Stimulated activated naive CD8-positive, alpha-beta T cell treated with anti-CD3 and anti-CD28 coated beads, Interleukin-15, Interleukin-2, amounts not matched to agents 100 U/mL and 50 U/mL, for 24 hours (primary cell): ENCODE results near the gene AGTRAP.

Experiments used
- ATAC-seq: fragments of 150-1000 bp; cut with Tn5 transposase; one replicate; pipeline ENCODE4 v1.10.0; 2021
- DNase-seq: peaks from one replicate; pipeline ENCODE4 v3.0.0; 2021

The AGTRAP gene

DNA sequence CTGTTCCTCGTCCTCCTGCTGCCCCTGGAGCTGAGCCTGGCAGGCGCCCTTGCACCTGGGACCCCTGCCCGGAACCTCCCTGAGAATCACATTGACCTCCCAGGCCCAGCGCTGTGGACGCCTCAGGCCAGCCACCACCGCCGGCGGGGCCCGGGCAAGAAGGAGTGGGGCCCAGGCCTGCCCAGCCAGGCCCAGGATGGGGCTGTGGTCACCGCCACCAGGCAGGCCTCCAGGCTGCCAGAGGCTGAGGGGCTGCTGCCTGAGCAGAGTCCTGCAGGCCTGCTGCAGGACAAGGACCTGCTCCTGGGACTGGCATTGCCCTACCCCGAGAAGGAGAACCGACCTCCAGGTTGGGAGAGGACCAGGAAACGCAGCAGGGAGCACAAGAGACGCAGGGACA, 29.6 kb upstream of the AGTRAP start:
- no peak for DNase-seq
- ATAC-seq = no peak

GRCh38 chr1:11707621-11708276, 28.2 kb upstream of the AGTRAP start:
- no peak for DNase-seq
- no peak for ATAC-seq

GRCh38 chr1:11708554-11709350, 27.2 kb upstream of the AGTRAP start:
- no peak for ATAC-seq
- no peak for DNase-seq

DNA sequence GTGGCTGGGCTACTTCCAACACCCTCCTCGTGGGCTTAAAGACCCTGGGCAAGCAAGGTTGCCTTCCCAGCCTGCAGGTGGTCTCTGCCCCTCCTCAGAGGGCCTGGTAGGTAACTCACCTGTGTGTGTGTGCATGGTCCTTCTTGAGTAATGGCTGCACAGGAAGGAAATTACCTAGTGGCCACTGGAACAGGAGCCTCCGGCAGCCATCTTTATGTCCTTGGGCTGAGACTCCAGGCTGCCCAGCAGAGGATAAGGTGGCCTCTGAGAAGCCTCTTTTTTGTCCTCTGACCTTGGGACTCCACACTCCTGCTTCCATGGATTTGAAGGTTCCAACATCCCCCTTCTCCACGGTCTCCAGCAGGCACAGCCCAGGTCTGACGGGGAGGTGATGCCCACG, 24.4 kb upstream of the AGTRAP start:
- DNase-seq (no peak), ATAC-seq (no peak)

- no peak for DNase-seq
- ATAC-seq = no peak
Measured at GRCh38 chr1:11712285-11712684, 23.7 kb upstream of the AGTRAP start.

DNA sequence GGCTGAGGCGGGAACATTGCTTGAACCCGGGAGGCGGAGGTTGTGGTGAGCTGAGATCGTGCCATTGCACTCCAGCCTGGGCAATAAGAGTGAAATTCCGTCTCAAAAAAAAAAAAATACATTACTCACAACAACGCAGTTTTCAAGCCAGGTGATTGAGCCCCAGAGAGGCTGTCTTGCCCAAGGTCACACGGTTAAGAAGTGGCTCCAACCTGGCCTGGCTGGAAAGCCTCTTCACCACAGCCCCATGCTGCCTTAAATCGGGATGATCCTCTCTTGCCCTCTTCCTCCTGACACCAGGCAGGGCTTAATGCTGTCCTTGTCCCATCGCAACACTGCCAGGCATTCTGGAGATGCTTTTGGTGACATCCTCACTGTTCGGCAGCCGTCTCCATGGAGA, 22.8 kb upstream of the AGTRAP start:
- ATAC-seq (no peak), DNase-seq (no peak)

GRCh38 chr1:11714831-11715575, 20.9 kb upstream of the AGTRAP start:
- ATAC-seq (no peak), DNase-seq (no peak)

DNA sequence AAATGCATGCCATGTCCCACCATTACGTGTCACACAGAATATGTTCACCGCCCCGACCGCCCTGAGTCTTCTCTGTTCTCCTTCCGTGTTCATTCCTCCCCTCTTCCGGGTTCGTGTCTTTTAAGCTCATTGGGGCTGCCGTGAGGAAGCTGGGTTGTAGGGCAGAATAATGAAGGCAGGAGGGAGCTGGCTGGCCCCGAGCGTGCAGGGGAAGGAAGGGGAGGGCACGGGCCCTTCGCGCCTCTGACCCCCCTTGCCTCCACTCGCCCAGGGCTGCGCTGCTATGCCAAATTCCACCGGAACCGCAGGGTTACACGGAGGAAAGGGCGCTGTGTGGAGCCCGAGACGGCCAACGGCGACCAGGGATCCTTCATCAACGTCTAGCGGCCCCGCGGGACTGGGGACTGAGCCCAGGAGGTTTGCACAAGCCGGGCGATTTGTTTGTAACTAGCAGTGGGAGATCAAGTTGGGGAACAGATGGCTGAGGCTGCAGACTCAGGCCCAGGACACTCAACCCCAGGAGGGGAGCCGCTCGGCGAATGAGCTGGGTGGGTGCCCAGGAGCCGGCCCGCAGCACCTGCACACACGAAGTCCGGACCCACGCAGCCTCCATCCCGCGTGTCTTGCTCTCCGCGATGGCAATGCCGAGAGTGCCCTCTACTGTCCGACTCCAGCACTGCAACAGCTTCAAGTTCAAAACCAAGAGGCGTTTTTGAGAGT, 16.5 kb upstream of the AGTRAP start:
- ATAC-seq = peak; percentile 81
- peak; percentile 88 for DNase-seq

DNA sequence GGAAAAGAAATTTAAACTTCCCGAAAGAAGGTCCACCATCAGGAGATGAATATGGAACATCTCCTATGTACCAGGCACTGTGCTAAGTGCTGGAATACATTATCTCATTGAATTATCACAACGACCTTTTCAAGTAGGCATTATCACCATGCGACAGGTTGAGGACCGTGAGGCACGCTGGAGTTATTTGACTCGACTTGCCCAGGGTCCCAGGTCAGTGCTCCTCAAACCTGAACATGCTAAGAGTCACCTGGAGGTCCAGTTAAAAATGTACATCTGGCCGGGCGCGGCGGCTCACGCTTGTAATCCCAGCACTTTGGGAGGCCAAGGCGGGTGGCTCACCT, 15.9 kb upstream of the AGTRAP start:
- DNase-seq (no peak), ATAC-seq (no peak)

GRCh38 chr1:11720525-11720924, 15.4 kb upstream of the AGTRAP start:
- ATAC-seq = no peak

GRCh38 chr1:11721311-11721710, 14.6 kb upstream of the AGTRAP start:
- no peak for ATAC-seq
- no peak for DNase-seq

More at GRCh38 chr1:11720525-11720924, 15.4 kb upstream of the AGTRAP start:
- DNase-seq = no peak

GRCh38 chr1:11722538-11722937, 13.4 kb upstream of the AGTRAP start:
- no peak for DNase-seq
- no peak for ATAC-seq

- DNase-seq (no peak), ATAC-seq (no peak)
Measured at GRCh38 chr1:11725616-11726015, 10.3 kb upstream of the AGTRAP start.

GRCh38 chr1:11727119-11727518, 8.8 kb upstream of the AGTRAP start:
- ATAC-seq = no peak

DNA sequence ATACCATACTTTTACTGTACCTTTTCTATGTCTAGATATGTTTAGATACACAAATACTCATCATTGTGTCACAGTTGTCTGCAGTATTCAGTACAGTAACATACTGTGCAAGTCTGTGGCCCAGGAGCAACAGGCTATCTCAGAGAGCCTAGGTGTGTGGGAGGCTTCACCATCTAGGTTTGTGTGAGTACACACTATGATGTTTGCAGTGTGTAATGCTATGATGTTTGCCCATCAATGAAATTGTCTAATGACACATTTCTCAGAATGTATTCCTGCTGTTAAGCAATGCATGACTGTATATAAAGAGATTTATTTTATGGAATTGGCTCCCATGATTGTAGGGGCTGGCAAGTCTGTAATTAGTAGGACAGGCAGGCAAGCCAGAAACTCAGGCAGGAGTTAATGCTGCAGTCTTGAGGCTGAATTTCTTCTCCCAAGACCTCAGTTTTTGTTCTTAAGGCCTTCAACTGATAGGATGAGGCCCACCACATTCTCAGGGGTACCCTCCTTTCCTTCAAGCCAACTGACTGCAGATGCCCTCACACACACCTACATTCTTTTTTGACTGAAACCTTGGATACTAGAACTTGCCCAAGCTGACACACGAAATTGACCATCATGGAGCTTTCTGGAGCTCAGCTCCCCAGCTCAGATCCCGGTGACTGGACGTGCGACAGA, 7.7 kb upstream of the AGTRAP start:
- no peak for DNase-seq
- no peak for ATAC-seq

More at GRCh38 chr1:11727119-11727518, 8.8 kb upstream of the AGTRAP start:
- no peak for DNase-seq

DNA sequence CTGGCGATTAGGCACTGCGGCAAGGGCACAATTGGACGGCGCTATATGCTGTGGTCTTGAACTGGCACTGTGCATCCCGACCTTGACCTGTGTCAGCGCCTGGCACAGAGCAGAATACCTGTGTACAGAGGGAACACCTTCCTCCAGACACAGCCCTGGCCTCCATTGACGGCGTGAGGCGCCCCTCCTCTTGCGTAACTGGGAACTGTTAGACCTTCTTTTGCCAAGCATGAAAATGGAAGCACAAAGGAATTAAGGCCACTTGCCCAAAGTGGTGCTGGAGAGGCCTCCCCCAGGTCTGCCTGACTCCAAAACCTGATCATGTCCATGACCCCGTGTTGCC, 6.8 kb upstream of the AGTRAP start:
- DNase-seq (no peak), ATAC-seq (no peak)

GRCh38 chr1:11729498-11730428, 6.2 kb upstream of the AGTRAP start:
- ATAC-seq (no peak), DNase-seq (no peak)

DNA sequence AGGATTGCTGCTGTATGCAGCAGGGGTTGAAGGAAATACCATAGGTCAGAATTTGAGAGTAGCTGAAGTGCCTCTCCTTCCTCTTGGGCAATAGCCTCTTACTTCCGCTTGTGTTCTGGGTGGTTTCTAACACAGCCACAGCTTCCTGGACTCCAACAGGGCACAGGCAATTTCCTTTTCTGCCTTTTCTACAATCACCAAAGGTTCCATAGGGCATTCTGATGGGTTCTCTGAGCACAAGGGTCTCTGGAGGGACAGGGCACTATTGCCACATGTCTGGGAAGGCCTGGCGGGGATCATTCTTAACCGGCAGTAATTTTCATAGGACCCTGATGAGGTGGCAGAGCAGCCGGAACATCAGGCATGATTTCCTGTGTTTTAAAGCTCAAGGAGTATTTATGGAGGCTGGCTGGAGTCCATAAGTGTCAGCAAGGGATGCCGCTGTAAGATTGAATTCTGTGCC, 5.5 kb upstream of the AGTRAP start:
- DNase-seq (peak; percentile 33), ATAC-seq (peak; percentile 68)

GRCh38 chr1:11731691-11732283, 4.1 kb upstream of the AGTRAP start:
- DNase-seq = peak; percentile 48
- peak; percentile 26 for ATAC-seq

DNA sequence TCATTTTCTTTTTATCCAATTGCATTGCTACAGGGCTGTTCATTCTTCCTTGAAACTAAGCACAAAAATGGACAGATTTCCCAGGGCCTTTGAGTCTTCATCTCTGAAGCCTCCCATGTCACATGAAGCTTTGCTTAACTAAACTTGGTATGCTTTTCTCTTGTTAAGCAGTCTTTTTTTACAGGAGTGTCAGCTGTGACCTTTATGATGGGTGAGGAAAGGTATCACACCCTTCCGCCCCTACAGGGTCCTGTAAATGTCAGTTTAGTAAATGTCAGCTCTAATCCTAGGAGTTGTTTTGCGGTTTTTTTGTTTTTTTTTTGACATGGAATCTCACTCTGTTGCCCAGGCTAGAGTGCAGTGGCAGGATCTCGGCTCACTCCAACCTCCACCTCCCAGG, 2.6 kb upstream of the AGTRAP start:
- ATAC-seq = no peak

GRCh38 chr1:11735531-11735853, 444 bp upstream of the AGTRAP start:
- DNase-seq = no peak
- ATAC-seq = no peak

More for the DNA sequence above, 2.6 kb upstream of the AGTRAP start:
- no peak for DNase-seq
